ENCODE results near the gene ATXN1.

- TF ChIP-seq CTCF (IDR thresholded peaks at IDR 0.05) (no peak), POLR2A (IDR thresholded peaks at IDR 0.05) (no peak)
These were observed 16.5 kb upstream of the ATXN1 start for GRCh38 chr6:16777794-16778193.

Data from gastroesophageal sphincter (tissue), 3 donors.